Endodermal cell (in vitro differentiated cells): ENCODE results near the gene HPS3. TPM values are rescaled to one million over a fixed set of nuclear protein-coding genes. Genes with fewer than 3 reads are reported as not detected.

Source experiments
- DNase-seq: peaks from one replicate; pipeline ENCODE4 v3.0.0-alpha.2; 2017
- H3K27ac ChIP-seq: 2 replicates; pipeline ENCODE4 v1.5.1; 2013; ENCODE audit warnings: mild to moderate bottlenecking, low read depth, low read length, moderate library complexity
- H3K27me3 ChIP-seq: 2 replicates; pipeline ENCODE4 v1.6.1; 2013; ENCODE audit warnings: mild to moderate bottlenecking, low read length, moderate library complexity; ENCODE audit not compliant: insufficient read depth, control insufficient read depth, poor library complexity, severe bottlenecking
- H3K36me3 ChIP-seq: 2 replicates; pipeline ENCODE4 v1.7.0; 2013; ENCODE audit warnings: mild to moderate bottlenecking, low read length, moderate library complexity; ENCODE audit not compliant: control insufficient read depth, insufficient read depth
- H3K4me1 ChIP-seq: one replicate; pipeline ENCODE4 v1.7.0; 2013; ENCODE audit warnings: low read length; ENCODE audit not compliant: control insufficient read depth, insufficient read depth
- H3K4me3 ChIP-seq: 2 replicates; pipeline ENCODE4 v1.5.1; 2013; ENCODE audit warnings: mild to moderate bottlenecking, low read length, moderate library complexity
- H3K9ac ChIP-seq: 2 replicates; pipeline ENCODE4 v1.6.1; 2013; ENCODE audit warnings: mild to moderate bottlenecking, low read length, moderate library complexity; ENCODE audit not compliant: poor library complexity, severe bottlenecking; ENCODE audit errors: extremely low read depth
- H3K9me3 ChIP-seq: 2 replicates; pipeline ENCODE4 v1.6.1; 2013; ENCODE audit warnings: mild to moderate bottlenecking, low read length, moderate library complexity; ENCODE audit not compliant: control insufficient read depth
- H3K27ac Mint-ChIP-seq: 2 replicates; pipeline ENCODE4 v1.8.0; 2020; ENCODE audit warnings: mixed read lengths
- H3K27me3 Mint-ChIP-seq: 2 replicates; pipeline ENCODE4 v1.8.0; 2021; ENCODE audit warnings: mild to moderate bottlenecking, mixed read lengths; ENCODE audit not compliant: insufficient read depth
- H3K36me3 Mint-ChIP-seq: 2 replicates; pipeline ENCODE4 v1.8.0; 2020; ENCODE audit warnings: low read depth, mixed read lengths
- H3K4me1 Mint-ChIP-seq: 2 replicates; pipeline ENCODE4 v1.8.0; 2020; ENCODE audit warnings: mixed read lengths
- H3K4me3 Mint-ChIP-seq: 2 replicates; pipeline ENCODE4 v1.8.0; 2020; ENCODE audit warnings: mild to moderate bottlenecking, moderate library complexity, mixed read lengths
- H3K9me3 Mint-ChIP-seq: 2 replicates; pipeline ENCODE4 v1.8.0; 2020; ENCODE audit warnings: mild to moderate bottlenecking, mixed read lengths
- WGBS, 2 experiments: methylation state at CpG; one replicate each; pipeline versions ENCODE4 v1.1.5 to v1.1.7; 2013; ENCODE audit warnings: missing lambda C conversion rate in 2 of 2, mixed read lengths in 1 of 2; ENCODE audit not compliant: insufficient coverage in 1 of 2, insufficient read length in 1 of 2; 5-methylcytosine and 5-hydroxymethylcytosine counted together
- total RNA-seq, 2 donors: library from RNA; stranded (reverse); fragmentation: NEBNext Ultra II Directional in 1 of 2; extraction: Animal tissue kit (Norgen Biotek cat#: 25700) in 1 of 2; gene quantifications; 2 replicates in 1 of 2; 3 replicates in 1 of 2; pipeline ENCODE4 v1.2.1, GENCODE V29; 2021
- TF ChIP-seq, protein P1 (sequence below): fragments of 200-600 bp; sonication (generic); conservative IDR thresholded peaks from 2 replicates; pipeline ENCODE4 v1.5.0; 2021; ENCODE audit warnings: antibody characterized with exemption, mild to moderate bottlenecking

The HPS3 gene
- total RNA-seq, 2 donors from 2014 or later = 26.0 to 28.7 TPM

DNA sequence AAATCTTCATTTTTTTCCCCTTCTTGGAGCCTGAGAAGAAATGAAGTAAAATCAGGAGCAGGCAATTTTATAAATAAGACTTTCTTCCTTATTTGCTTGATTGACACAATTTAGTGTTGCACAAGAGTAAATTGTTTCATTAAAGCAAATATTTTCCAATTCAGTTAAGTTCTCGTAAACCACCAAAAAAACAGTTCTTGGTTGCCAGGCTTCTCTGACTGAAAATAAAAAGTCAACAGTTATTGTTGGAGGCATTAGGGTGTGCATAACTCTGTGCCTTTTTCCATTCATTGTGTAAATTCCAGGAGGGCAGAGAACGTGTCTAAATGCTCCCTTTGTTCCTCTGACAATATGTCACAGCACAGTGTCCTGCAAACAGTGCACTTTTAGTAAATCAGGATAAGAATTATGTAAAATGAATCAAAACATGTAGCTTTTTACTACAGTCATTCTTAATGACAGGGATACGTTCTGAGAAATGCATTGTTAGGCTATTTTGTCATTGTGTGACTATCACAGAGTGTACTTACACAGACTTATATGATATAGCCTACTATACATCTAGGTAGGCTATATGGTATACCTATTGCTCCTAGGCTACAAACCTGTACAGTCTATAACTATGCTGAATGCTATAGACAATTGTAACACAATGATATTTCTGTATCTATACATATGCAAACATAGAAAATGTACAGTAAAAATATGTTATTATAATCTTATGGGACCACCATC lies 92.5 kb downstream of the HPS3 start, which contains the start of gene CP:
Gene CP (minus strand): TSS at position 47 of the 735 bp plus-strand sequence. CDS start 37 bp downstream, at position 10.
- Mint-ChIP-seq H3K36me3 (no peaks in the 10 kb centered on the region), H3K27me3 (no peaks in the 10 kb centered on the region), H3K4me3 (no peak within 1 kb of the TSS), H3K27ac (no peak within 1 kb of the TSS), H3K9me3 (peaks cover 4% of the 10 kb centered on the region), H3K4me1 (peaks cover 6% of the 10 kb centered on the region)
- H3K27me3 ChIP-seq = no peaks in the 10 kb centered on the region
- no peaks in the 10 kb centered on the region for H3K36me3 ChIP-seq
- no peak within 1 kb of the TSS for H3K9ac ChIP-seq
- TF ChIP-seq, protein P1, sequence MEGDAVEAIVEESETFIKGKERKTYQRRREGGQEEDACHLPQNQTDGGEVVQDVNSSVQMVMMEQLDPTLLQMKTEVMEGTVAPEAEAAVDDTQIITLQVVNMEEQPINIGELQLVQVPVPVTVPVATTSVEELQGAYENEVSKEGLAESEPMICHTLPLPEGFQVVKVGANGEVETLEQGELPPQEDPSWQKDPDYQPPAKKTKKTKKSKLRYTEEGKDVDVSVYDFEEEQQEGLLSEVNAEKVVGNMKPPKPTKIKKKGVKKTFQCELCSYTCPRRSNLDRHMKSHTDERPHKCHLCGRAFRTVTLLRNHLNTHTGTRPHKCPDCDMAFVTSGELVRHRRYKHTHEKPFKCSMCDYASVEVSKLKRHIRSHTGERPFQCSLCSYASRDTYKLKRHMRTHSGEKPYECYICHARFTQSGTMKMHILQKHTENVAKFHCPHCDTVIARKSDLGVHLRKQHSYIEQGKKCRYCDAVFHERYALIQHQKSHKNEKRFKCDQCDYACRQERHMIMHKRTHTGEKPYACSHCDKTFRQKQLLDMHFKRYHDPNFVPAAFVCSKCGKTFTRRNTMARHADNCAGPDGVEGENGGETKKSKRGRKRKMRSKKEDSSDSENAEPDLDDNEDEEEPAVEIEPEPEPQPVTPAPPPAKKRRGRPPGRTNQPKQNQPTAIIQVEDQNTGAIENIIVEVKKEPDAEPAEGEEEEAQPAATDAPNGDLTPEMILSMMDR = no peak
- no peaks in the 10 kb centered on the region for H3K9me3 ChIP-seq
- DNase-seq = no peak
- no peak within 1 kb of the TSS for H3K4me3 ChIP-seq
- 64 to 87% methylated on average over 1 to 3 of the region's 3 CpGs for WGBS, 2 experiments
- peak within 1 kb of the TSS; percentile 60 for H3K27ac ChIP-seq
- no peaks in the 10 kb centered on the region for H3K4me1 ChIP-seq

Other genes starting within 250 kb of the HPS3 start
- 10 to 100 TPM; 22.2 to 30.6 TPM for gene GYG1, start 138.1 kb upstream of the HPS3 start, total RNA-seq
- 10 to 100 TPM; 61.2 to 75.7 TPM for gene HLTF, start 43.1 kb upstream of the HPS3 start, total RNA-seq
- gene CP, start 92.2 kb downstream of the HPS3 start, total RNA-seq = under 1 TPM; 0.53 to 0.86 TPM
- under 1 TPM; 0.58 to 0.62 TPM for gene TM4SF18, start 204.0 kb downstream of the HPS3 start, total RNA-seq
- not detected for gene TM4SF1, start 248.0 kb downstream of the HPS3 start, total RNA-seq